Esophagus (tissue), 2 donors: Measurements from ENCODE around the gene DOCK1. TPM values are rescaled to one million over a fixed set of nuclear protein-coding genes. Genes with fewer than 3 reads are reported as not detected.

Source experiments
- H3K27ac ChIP-seq, 2 donors: one replicate each; pipeline ENCODE4 v1.5.1; 2013; ENCODE audit warnings: low read depth in 2 of 2, mild to moderate bottlenecking in 2 of 2, inconsistent platforms in 1 of 2, low read length in 1 of 2, moderate library complexity in 1 of 2
- H3K27me3 ChIP-seq, 2 donors: one replicate each; pipeline ENCODE4 v1.6.1; 2013; ENCODE audit warnings: low read length in 2 of 2, control low read depth in 1 of 2, mild to moderate bottlenecking in 1 of 2; ENCODE audit not compliant: insufficient read depth in 2 of 2, control insufficient read depth in 1 of 2
- H3K36me3 ChIP-seq, 2 donors: one replicate each; pipeline ENCODE4 v1.6.1; 2013; ENCODE audit warnings: low read length in 1 of 2; ENCODE audit not compliant: control insufficient read depth in 2 of 2, insufficient read depth in 2 of 2
- H3K4me1 ChIP-seq, 2 donors: one replicate each; pipeline ENCODE4 v1.6.1; 2013; ENCODE audit warnings: low read length in 1 of 2; ENCODE audit not compliant: control insufficient read depth in 2 of 2, insufficient read depth in 2 of 2
- H3K4me3 ChIP-seq, 2 donors: one replicate each; pipeline ENCODE4 v1.5.1; 2013; ENCODE audit warnings: low read length in 2 of 2, mild to moderate bottlenecking in 2 of 2, low read depth in 1 of 2, moderate library complexity in 1 of 2
- H3K9me3 ChIP-seq, 2 donors: one replicate each; pipeline ENCODE4 v1.6.1; 2013; ENCODE audit warnings: mild to moderate bottlenecking in 2 of 2, low read depth in 1 of 2, low read length in 1 of 2, moderate library complexity in 1 of 2; ENCODE audit not compliant: control insufficient read depth in 2 of 2, insufficient read depth in 1 of 2
- WGBS, 2 donors: extraction: QIAGEN DNeasy Blood & Tissue Kit; methylation state at CpG; one replicate each; pipeline ENCODE4 v1.1.7; 2013; 5-methylcytosine and 5-hydroxymethylcytosine counted together
- polyA plus RNA-seq, 2 donors: library from polyadenylated mRNA; stranded (reverse); fragments of 200-250 nt; gene quantifications; one replicate each; pipeline ENCODE4 v1.2.3, GENCODE V29; 2013
- donor health status: healthy with polysubstance abuse.
- donor health status: Bipolar disorder and iron deficiency.

DOCK1 gene
- polyA plus RNA-seq, 2 donors, result 11.4 to 17.5 TPM

DNA sequence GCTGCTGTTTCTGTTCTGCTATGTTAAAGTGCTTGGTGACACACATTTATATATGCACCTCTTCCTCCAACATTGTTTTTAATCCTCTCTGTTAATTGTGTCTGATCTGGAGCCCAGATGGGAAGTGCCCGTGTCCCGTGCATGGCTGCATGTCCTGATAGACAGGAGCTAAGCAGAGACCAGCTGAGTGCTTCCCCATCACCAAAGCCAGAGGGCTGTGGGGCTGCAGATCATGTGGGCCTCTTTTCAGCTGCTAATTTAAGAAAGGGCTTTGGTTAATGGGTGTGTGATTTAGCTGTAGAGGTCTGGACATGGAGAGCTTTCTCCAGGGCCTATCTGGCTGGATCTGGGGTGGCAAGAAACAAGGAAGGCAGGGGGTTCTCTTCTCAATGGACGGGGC lies 547.3 kb downstream of the DOCK1 start:
- WGBS, 2 donors, result 71 to 78% methylated on average over 3 of the region's 3 CpGs

DNA sequence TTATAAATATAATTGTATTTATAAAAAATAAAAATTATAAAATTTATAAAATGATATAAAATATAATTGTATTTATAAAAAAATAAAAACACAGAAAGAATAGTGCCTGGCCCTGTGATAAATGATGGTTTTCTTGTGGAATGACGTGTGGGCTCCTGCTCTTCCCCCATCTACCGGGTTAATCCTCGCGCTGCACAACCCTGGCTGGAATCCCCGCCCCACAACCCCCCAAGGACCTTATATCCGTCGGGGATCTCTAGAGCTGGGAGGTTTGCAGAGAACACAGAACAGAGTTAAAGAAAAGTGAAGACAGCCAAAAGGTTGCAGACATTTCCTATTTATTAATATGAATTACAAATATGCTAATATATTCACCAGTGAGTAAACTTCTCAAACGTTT lies 548.5 kb downstream of the DOCK1 start:
- H3K9me3 ChIP-seq, result peaks cover 0 to 4% of the 10 kb centered on the region in 2 donors
- no peaks in the 10 kb centered on the region for H3K4me1 ChIP-seq
- H3K36me3 ChIP-seq, result peaks cover 0 to 15% of the 10 kb centered on the region in 2 donors
- no peak overlapping the region for H3K4me3 ChIP-seq
- WGBS, 2 donors, result 75 to 80% methylated on average over 8 of the region's 8 CpGs
- H3K27me3 ChIP-seq, result no peaks in the 10 kb centered on the region
- H3K27ac ChIP-seq, result no peak overlapping the region

More for the DNA sequence above, 547.3 kb downstream of the DOCK1 start:
- H3K27me3 ChIP-seq, result no peaks in the 10 kb centered on the region
- no peaks in the 10 kb centered on the region for H3K4me1 ChIP-seq
- H3K9me3 ChIP-seq, result no peaks in the 10 kb centered on the region
- H3K27ac ChIP-seq, result no peak overlapping the region
- peaks cover 8 to 15% of the 10 kb centered on the region in 2 donors for H3K36me3 ChIP-seq
- H3K4me3 ChIP-seq, result no peak overlapping the region

DNA sequence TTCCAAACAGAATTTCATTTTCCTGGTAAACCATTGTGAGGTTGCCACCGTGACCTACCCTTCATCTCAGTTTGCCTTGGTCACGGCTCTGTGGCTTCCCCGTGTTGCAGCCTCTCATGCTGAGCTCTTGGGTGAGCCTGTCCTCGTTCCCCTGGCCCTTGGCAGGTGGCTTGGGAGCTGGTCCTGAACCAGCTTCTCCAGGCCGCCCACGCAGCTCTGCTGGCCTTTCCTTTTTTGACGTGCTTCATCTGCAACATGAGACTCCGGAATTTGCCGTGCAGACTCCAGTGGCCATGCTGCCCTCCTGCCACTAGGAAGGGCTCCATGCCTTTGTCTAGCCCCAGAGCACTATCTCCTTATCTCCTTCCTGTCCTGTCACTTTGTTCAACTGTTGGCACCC lies 550.9 kb downstream of the DOCK1 start:
- Histone ChIP-seq H3K4me3 (no peak overlapping the region), H3K4me1 (no peaks in the 10 kb centered on the region), H3K36me3 (peaks cover 0 to 13% of the 10 kb centered on the region in 2 donors), H3K27ac (no peak overlapping the region), H3K9me3 (peaks cover 0 to 4% of the 10 kb centered on the region in 2 donors), H3K27me3 (no peaks in the 10 kb centered on the region)
- WGBS, 2 donors, result 80 to 90% methylated on average over 9 of the region's 9 CpGs

DNA sequence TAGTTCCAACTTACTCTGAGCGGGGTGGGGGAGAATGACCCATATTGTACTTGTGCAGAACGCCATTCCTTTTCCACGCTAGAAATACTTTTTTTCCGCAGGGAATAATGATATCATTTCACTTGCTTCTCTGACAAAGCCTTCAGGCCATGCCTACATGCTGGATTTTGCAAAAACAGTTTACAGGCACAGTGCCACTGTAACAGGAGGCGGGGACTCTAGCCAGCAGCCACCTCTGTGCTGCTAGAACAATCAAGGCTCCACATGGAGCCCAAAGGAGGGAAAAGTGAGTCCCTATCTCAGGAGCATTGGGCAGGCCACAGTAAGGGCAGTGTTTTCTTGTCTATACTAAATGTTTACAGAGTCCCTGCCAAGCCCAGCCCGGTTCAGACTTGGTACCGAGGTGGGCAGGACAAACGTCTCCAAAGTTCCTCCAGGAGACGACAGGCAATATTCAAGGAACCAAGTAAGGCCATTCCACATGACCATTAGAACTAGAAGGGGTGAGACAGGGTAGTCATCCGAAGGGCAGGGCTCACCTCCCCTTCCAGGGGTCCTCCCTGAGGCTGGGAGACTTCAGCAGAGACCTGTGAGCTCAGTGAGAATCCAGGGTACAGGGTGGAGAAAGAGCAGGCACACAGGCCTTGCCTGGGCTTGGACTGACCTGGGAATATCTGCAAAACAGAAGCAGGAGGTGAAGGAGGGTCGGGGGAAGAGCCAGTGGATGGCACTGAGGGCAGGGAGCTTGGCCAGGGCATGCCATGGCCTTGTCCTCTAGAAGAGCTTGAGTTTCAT lies 553.0 kb downstream of the DOCK1 start:
- WGBS, 2 donors, result 87 to 89% methylated on average over 11 of the region's 11 CpGs
- H3K4me1 ChIP-seq, result no peaks in the 10 kb centered on the region
- no peak overlapping the region for H3K27ac ChIP-seq
- no peak overlapping the region for H3K4me3 ChIP-seq
- no peaks in the 10 kb centered on the region for H3K27me3 ChIP-seq
- H3K9me3 ChIP-seq, result peaks cover 0 to 4% of the 10 kb centered on the region in 2 donors
- peaks cover 0 to 2% of the 10 kb centered on the region in 2 donors for H3K36me3 ChIP-seq

DNA sequence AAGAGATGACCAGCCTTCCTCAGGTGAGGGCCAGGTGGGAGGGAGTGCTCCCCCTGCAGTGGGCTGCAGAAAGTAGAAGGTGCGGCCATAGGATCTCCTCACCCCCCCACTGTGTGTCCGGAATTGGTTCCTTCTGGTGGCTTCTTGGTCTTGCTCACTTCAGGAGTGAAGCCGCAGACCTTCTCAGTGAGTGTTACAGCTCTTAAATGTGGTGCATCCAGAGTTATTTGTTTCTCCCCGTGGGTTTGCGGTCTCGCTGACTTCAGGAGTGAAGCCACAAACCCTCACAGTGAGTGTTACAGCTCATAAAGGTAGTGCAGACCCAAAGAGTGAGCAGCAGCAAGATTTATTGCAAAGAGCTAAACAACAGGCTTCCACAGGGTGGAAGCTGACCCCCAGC lies 553.6 kb downstream of the DOCK1 start:
- 89 to 94% methylated on average over 6 of the region's 6 CpGs for WGBS, 2 donors
- Histone ChIP-seq H3K4me3 (no peak overlapping the region), H3K27me3 (no peaks in the 10 kb centered on the region), H3K36me3 (no peaks in the 10 kb centered on the region), H3K4me1 (no peaks in the 10 kb centered on the region), H3K27ac (no peak overlapping the region), H3K9me3 (peaks cover 0 to 4% of the 10 kb centered on the region in 2 donors)

DNA sequence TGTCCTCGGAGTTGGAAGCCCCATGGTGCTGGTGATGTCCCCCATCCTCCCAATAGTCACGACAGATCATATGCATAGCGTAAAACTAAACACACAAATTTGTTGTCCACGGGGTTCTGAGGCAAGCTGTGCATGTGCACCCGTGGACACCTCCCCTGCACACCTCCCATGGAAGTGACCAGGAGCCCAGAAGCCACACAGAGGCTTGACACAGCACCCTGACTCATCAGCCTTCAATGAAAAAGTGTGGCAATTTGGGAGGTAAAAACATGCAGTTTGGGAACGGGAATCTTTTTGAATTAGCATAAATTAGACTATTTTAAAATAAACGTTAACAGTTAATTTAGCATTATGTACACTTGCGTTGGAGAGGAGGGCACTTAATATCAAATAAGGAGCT lies 554.7 kb downstream of the DOCK1 start:
- no peaks in the 10 kb centered on the region for H3K27me3 ChIP-seq
- 62 to 81% methylated on average over 8 of the region's 8 CpGs for WGBS, 2 donors
- no peaks in the 10 kb centered on the region for H3K36me3 ChIP-seq

DNA sequence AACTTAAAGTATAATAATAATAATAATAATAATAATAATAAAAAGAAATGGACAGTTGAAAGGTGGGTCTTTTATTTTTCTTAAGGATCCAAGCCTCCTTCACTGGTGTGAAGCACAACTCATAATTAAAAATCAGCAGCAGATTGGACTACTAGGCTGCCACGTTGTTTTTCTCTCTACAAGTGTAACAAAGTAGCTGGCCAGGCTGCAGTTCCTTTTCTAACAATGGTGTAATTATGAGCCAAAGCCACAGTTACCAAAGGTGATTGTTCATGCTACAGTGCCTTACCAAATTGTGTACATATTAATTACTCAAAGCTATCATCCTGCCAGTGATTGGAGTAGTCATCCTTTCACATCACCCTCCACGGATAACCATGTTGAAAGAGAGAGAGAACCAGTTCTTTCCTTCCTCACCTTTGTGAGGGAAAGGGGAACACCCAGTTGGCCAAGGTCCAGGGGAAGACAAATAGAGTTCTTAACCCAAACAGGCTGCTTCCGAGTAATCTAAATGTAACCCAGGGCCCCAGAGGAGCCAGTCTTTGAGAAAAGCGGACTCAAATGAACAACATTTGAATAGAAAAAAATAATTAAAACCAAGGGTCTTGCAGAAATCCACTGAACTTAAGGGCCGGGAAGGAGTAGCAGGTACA lies 557.5 kb downstream of the DOCK1 start:
- Histone ChIP-seq H3K27ac (no peak overlapping the region), H3K27me3 (no peaks in the 10 kb centered on the region), H3K4me3 (no peak overlapping the region), H3K4me1 (no peaks in the 10 kb centered on the region), H3K36me3 (no peaks in the 10 kb centered on the region), H3K9me3 (peaks cover 0 to 4% of the 10 kb centered on the region in 2 donors)
- WGBS, 2 donors, result 42 to 43% methylated on average over 5 of the region's 5 CpGs

More for the DNA sequence above, 554.7 kb downstream of the DOCK1 start:
- H3K4me1 ChIP-seq, result no peaks in the 10 kb centered on the region
- H3K4me3 ChIP-seq, result no peak overlapping the region
- H3K27ac ChIP-seq, result no peak overlapping the region
- peaks cover 0 to 4% of the 10 kb centered on the region in 2 donors for H3K9me3 ChIP-seq

DNA sequence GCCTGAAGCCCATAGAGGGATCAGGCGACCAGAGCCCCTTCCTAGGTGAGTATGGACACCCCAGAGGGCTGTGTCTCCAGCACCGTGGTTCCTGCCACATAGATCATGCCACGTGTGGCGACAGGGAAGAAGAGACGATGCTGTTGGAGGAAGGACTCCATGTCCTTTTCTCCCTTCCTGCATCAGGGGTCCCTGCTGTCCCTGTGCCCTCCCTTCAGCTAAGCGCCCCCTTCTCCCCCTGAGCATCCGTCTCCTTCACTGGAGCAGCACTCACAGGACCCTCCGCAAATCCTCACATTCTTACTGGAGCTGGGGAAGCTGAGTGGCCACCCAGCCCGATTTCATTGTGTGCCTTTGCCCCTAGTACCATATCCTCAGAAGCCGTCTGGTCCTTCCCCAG lies 558.3 kb downstream of the DOCK1 start:
- no peaks in the 10 kb centered on the region for H3K4me1 ChIP-seq
- 76 to 77% methylated on average over 10 of the region's 10 CpGs for WGBS, 2 donors
- no peak overlapping the region for H3K27ac ChIP-seq
- H3K9me3 ChIP-seq, result no peaks in the 10 kb centered on the region
- no peaks in the 10 kb centered on the region for H3K36me3 ChIP-seq
- H3K27me3 ChIP-seq, result no peaks in the 10 kb centered on the region
- H3K4me3 ChIP-seq, result no peak overlapping the region

DNA sequence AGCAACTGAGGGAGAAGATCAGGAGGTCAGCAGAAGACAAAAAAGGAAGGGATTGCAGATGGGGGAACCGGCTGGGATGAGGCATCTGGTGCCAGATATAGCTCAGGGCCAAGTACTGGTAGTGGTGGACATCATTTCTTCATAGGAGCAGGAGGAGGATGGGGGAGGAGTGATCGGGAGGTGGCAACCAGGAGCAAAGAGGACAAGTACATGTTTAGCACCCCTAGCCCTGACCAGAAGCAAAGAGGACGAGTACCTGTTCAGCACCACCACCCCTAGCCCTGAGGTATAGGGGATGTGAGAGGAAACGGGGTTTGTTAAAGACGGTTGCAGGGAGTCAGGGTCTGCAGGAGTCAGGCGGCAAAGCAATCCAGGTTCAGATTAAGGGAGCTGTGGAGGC lies 559.3 kb downstream of the DOCK1 start:
- H3K27me3 ChIP-seq, result no peaks in the 10 kb centered on the region
- no peaks in the 10 kb centered on the region for H3K4me1 ChIP-seq
- no peak overlapping the region for H3K4me3 ChIP-seq
- 75 to 82% methylated on average over 6 of the region's 6 CpGs for WGBS, 2 donors
- no peaks in the 10 kb centered on the region for H3K36me3 ChIP-seq
- H3K9me3 ChIP-seq, result no peaks in the 10 kb centered on the region
- no peak overlapping the region for H3K27ac ChIP-seq
